Ascending aorta (tissue), 2 donors: ENCODE data around the gene COL5A3. TPM values are rescaled to one million over a fixed set of nuclear protein-coding genes. Genes with fewer than 3 reads are reported as not detected.
A peak's percentile ranks its signal among the peaks of the same experiment; 100 is the strongest.

Experiments
- DNase-seq, 2 donors: peaks; one replicate each; pipeline ENCODE4 v3.0.0-alpha.2; 2019; ENCODE audit warnings: low spot score in 2 of 2
- H3K27ac ChIP-seq, 2 donors: fragments of 200-600 bp; sonication (generic); one replicate each; pipeline ENCODE4 v1.5.1; 2016 to 2017; ENCODE audit warnings: mild to moderate bottlenecking in 1 of 2
- H3K27me3 ChIP-seq: fragments of 200-600 bp; sonication (generic); one replicate; pipeline ENCODE4 v1.5.1; 2017
- H3K36me3 ChIP-seq, 2 donors: fragments of 200-600 bp; sonication (generic); one replicate each; pipeline ENCODE4 v1.5.1; 2016
- H3K4me1 ChIP-seq, 2 donors: fragments of 200-600 bp; sonication (generic); one replicate each; pipeline ENCODE4 v1.5.1; 2016 to 2017; ENCODE audit warnings: mild to moderate bottlenecking in 1 of 2
- H3K4me3 ChIP-seq, 2 donors: fragments of 200-600 bp; sonication (generic); one replicate each; pipeline ENCODE4 v1.5.1; 2016 to 2017; ENCODE audit warnings: mild to moderate bottlenecking in 1 of 2
- H3K9me3 ChIP-seq, 2 donors: fragments of 200-600 bp; sonication (generic); one replicate each; pipeline ENCODE4 v1.5.1; 2016
- CTCF ChIP-seq, 3 experiments: fragments of 200-600 bp in 2 of 3; fragments of 450-650 bp in 1 of 3; sonication (generic) in 2 of 3; IDR thresholded peaks; one replicate each; pipeline ENCODE4 v1.5.1; 2016 to 2019; ENCODE audit warnings: antibody characterized with exemption in 3 of 3, mild to moderate bottlenecking in 1 of 3, moderate library complexity in 1 of 3
- intact Hi-C: fragments of 100-400 bp; cut with DNase I; formaldehyde crosslinking; loops from one replicate; pipeline ENCODE4 v1.15.1; 2023
- total RNA-seq: library from RNA; depleted of rRNA; stranded (reverse); fragments of >200 nt; gene quantifications from one replicate; pipeline ENCODE4 v1.1.0, GENCODE V29; 2016

Gene COL5A3
- total RNA-seq = 13.6 TPM

- H3K27ac ChIP-seq = peak within 1 kb of the TSS in 1 of 2 donors; percentile 79
- no peaks in the 10 kb centered on the region for H3K27me3 ChIP-seq
- no peak for TF ChIP-seq CTCF (IDR thresholded peaks at IDR 0.05)
- H3K4me3 ChIP-seq = peak within 1 kb of the TSS; percentile 47 to 60
- H3K36me3 ChIP-seq = no peaks in the 10 kb centered on the region
- no peaks in the 10 kb centered on the region for H3K9me3 ChIP-seq
- intact Hi-C loops = no loop called here
- H3K4me1 ChIP-seq = peaks cover 11 to 36% of the 10 kb centered on the region in 2 donors
- DNase-seq = no peak
Measured at GRCh38 chr19:10010247-10010691, at the start of gene COL5A3. TSS of gene COL5A3 (minus strand) at chr19:10010504. CDS start at chr19:10010385, 119 bp downstream.

DNA sequence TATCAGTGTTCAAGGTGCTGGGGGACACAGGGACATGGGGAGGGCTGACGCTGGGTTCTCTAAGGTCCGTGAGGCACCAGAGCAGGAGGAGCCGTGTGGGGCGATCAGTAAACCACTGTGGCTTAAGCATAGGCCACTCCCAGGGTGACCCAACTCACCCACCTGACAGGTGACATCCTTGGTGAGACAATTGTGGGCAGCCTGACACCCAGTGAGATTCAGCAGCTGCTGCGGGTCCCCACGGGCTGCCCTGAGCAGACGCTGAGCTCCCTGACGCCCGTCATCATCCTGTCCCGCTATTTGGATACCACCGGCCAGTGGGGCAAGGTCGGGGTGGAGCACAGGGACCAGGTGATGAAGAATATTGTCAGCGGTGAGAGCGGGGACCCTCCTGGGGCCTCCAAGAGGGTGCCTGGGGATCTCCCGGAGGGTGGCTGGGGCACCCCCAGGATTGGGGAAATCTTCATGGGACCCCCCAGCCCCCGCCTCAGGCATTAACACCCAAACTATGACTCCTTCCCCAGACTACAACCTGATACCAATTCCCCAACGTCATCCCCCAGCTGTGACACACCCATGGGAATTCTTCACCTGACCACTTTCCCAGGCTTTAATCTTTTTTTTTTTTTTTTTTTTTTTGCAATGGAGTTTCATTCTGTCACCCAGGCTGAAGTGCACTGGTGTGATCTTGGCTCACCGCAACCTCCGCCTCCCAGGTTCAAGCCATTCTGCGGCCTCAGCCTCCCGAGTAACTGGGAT is 42.5 kb upstream of the COL5A3 start:
- intact Hi-C loops = no loop called here
- DNase-seq = no peak
- no peak for TF ChIP-seq CTCF (IDR thresholded peaks at IDR 0.05)
- H3K4me1 ChIP-seq = no peaks in the 10 kb centered on the region
- no peaks in the 10 kb centered on the region for H3K36me3 ChIP-seq
- H3K9me3 ChIP-seq = no peaks in the 10 kb centered on the region
- no peak overlapping the region for H3K4me3 ChIP-seq
- H3K27me3 ChIP-seq = no peaks in the 10 kb centered on the region
- H3K27ac ChIP-seq = no peak overlapping the region

GRCh38 chr19:10049626-10050025 is 39.3 kb upstream of the COL5A3 start:
- peaks cover 0 to 14% of the 10 kb centered on the region in 2 donors for H3K9me3 ChIP-seq
- no peaks in the 10 kb centered on the region for H3K27me3 ChIP-seq
- no peaks in the 10 kb centered on the region for H3K36me3 ChIP-seq
- no peaks in the 10 kb centered on the region for H3K4me1 ChIP-seq
- no peak for DNase-seq
- no peak overlapping the region for H3K27ac ChIP-seq
- H3K4me3 ChIP-seq = no peak overlapping the region
- intact Hi-C loops = no loop called here
- TF ChIP-seq CTCF (IDR thresholded peaks at IDR 0.05) = no peak

DNA sequence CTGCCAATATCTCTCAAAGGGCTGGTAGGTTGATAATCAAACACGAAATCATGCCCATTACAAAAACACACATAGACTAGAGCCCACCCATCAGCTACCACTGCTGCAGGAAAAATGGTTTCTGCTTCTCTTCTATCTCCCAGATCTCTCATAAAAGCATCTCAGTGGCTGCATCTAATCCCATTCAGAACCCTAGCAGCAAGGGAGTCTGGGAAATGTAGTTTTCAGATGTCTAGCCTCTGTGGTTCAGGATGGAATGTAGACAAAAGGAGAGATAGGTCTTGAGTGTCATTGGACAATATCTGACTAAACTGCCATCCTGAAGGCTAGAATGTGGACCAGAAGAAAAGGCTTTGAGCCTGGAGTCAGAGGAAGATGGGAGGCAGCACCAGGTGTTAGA is 35.1 kb upstream of the COL5A3 start:
- no peak for TF ChIP-seq CTCF (IDR thresholded peaks at IDR 0.05)
- intact Hi-C loops = no loop called here
- Histone ChIP-seq H3K4me1 (no peaks in the 10 kb centered on the region), H3K4me3 (no peak overlapping the region), H3K9me3 (peaks cover 20 to 37% of the 10 kb centered on the region in 2 donors), H3K27me3 (no peaks in the 10 kb centered on the region), H3K36me3 (no peaks in the 10 kb centered on the region), H3K27ac (no peak overlapping the region)
- no peak for DNase-seq

GRCh38 chr19:10044390-10044789 is 34.1 kb upstream of the COL5A3 start:
- no peak for DNase-seq
- H3K4me3 ChIP-seq = no peak overlapping the region
- peaks cover 20 to 37% of the 10 kb centered on the region in 2 donors for H3K9me3 ChIP-seq
- H3K4me1 ChIP-seq = no peaks in the 10 kb centered on the region
- TF ChIP-seq CTCF (IDR thresholded peaks at IDR 0.05) = no peak
- intact Hi-C loops = no loop called here
- H3K27ac ChIP-seq = no peak overlapping the region
- no peaks in the 10 kb centered on the region for H3K36me3 ChIP-seq
- no peaks in the 10 kb centered on the region for H3K27me3 ChIP-seq
